Osteocyte (in vitro differentiated cells): Measurements from ENCODE around the gene YPEL3. TPM values are rescaled to one million over a fixed set of nuclear protein-coding genes. Genes with fewer than 3 reads are reported as not detected.

Experiments
- DNase-seq: peaks from one replicate; pipeline ENCODE4 v3.0.0; 2021; ENCODE audit warnings: mixed read lengths; ENCODE audit not compliant: unreplicated experiment; ENCODE audit errors: extremely low spot score
- H3K27ac Mint-ChIP-seq: one replicate; pipeline ENCODE4 v1.8.0; 2021; ENCODE audit warnings: mild to moderate bottlenecking, mixed read lengths; ENCODE audit not compliant: unreplicated experiment
- H3K27me3 Mint-ChIP-seq: one replicate; pipeline ENCODE4 v1.8.0; 2021; ENCODE audit warnings: mixed read lengths; ENCODE audit not compliant: unreplicated experiment
- H3K36me3 Mint-ChIP-seq: one replicate; pipeline ENCODE4 v1.8.0; 2021; ENCODE audit warnings: mixed read lengths; ENCODE audit not compliant: unreplicated experiment
- H3K4me1 Mint-ChIP-seq: one replicate; pipeline ENCODE4 v1.8.0; 2021; ENCODE audit warnings: mixed read lengths; ENCODE audit not compliant: unreplicated experiment
- H3K4me3 Mint-ChIP-seq: one replicate; pipeline ENCODE4 v1.8.0; 2021; ENCODE audit warnings: mild to moderate bottlenecking, moderate library complexity, mixed read lengths; ENCODE audit not compliant: unreplicated experiment
- H3K9me3 Mint-ChIP-seq: one replicate; pipeline ENCODE4 v1.8.0; 2021; ENCODE audit warnings: mixed read lengths; ENCODE audit not compliant: unreplicated experiment
- total RNA-seq: library from RNA; stranded (reverse); gene quantifications from 2 replicates; pipeline ENCODE4 v1.2.1, GENCODE V29; 2021
- TF ChIP-seq, protein P1 (sequence below): fragments of 200-600 bp; sonication (generic); IDR thresholded peaks from 2 replicates; pipeline ENCODE4 v1.5.0; 2021; ENCODE audit warnings: antibody characterized with exemption, mild to moderate bottlenecking, moderate library complexity

YPEL3 gene
- total RNA-seq, 1 donor from 2014 or later: 93.3 TPM

DNA sequence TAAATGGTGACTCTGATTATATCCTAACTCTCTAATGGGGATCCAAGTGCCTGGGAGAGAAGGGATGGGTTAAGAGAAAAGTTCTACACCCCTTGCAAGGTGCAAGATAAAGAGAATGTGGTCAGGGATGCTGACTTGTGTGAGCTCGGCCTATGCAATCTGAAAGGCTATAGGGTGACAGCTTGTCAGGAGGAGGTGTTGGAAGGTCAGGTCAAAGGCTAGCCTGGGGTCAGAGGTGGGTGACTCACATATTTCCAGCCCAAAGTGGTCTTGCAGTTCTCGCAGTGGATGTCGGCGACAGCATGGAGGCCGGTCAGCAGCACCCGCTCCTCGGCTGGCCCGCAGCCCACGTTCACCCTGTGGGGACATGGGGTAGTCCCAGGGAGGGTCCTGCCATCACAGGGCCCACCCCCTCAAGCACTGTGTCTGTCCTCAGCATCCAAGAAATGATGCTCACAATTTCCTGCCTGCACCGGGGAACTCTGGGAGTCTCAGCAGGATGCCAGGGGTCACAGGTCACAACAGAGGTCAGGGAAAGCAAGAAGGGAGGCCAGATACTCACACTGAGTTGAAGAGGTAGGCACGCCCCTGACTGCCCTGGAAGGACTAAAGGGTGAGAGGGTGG, 1.4 kb downstream of the YPEL3 start:
- H3K27me3 Mint-ChIP-seq: no peaks in the 10 kb centered on the region
- peaks cover 6% of the 10 kb centered on the region for H3K36me3 Mint-ChIP-seq
- peak overlapping the region; percentile 82 for H3K4me3 Mint-ChIP-seq
- H3K27ac Mint-ChIP-seq: peak overlapping the region; percentile 79
- H3K4me1 Mint-ChIP-seq: peaks cover 41% of the 10 kb centered on the region
- DNase-seq: no peak
- TF ChIP-seq, protein P1, sequence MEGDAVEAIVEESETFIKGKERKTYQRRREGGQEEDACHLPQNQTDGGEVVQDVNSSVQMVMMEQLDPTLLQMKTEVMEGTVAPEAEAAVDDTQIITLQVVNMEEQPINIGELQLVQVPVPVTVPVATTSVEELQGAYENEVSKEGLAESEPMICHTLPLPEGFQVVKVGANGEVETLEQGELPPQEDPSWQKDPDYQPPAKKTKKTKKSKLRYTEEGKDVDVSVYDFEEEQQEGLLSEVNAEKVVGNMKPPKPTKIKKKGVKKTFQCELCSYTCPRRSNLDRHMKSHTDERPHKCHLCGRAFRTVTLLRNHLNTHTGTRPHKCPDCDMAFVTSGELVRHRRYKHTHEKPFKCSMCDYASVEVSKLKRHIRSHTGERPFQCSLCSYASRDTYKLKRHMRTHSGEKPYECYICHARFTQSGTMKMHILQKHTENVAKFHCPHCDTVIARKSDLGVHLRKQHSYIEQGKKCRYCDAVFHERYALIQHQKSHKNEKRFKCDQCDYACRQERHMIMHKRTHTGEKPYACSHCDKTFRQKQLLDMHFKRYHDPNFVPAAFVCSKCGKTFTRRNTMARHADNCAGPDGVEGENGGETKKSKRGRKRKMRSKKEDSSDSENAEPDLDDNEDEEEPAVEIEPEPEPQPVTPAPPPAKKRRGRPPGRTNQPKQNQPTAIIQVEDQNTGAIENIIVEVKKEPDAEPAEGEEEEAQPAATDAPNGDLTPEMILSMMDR: no peak
- peaks cover 6% of the 10 kb centered on the region for H3K9me3 Mint-ChIP-seq

DNA sequence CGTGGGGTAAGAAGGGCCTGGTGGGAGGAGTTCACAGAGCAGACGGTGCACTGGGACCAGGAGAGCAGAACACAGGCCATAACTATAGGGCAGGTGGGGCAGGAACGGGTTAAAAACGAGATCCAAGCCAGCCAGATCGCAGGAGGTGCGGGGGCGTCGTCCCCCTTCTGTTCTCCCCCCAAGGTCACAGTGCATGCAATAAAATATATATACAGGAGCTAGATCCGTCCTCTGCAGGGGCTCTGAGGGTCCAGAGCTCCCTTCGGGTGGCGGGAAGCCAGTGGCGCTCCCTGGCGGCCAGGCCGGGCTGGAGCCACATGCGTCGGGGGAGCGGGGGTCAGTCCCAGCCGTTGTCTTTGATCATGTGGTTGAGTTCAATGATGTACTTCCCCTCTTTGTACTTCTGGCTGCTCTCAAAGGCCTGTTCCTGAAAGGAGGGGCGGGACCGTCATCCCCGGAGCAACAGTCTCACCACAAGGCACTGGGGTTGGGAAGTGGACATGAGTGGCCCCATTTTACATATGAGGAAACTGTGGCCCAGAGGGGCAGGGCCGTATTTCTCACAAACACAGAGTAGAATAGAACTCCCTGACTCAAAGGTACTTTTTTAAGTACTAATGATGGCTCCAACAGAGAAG, 3.5 kb downstream of the YPEL3 start:
- DNase-seq: no peak
- H3K4me1 Mint-ChIP-seq: peaks cover 42% of the 10 kb centered on the region
- H3K27me3 Mint-ChIP-seq: no peaks in the 10 kb centered on the region
- peaks cover 6% of the 10 kb centered on the region for H3K36me3 Mint-ChIP-seq
- H3K27ac Mint-ChIP-seq: peak overlapping the region; percentile 91
- H3K4me3 Mint-ChIP-seq: peak overlapping the region; percentile 82
- no peaks in the 10 kb centered on the region for H3K9me3 Mint-ChIP-seq
- TF ChIP-seq, protein P1: peak; percentile 42

GRCh38 chr16:30091474-30092372, 4.3 kb downstream of the YPEL3 start, which contains the start of gene TBX6:
TSS of gene TBX6 (minus strand) at chr16:30091924. CDS start at chr16:30091193, 731 bp downstream.
- peak; percentile 97 for DNase-seq
- H3K36me3 Mint-ChIP-seq: peaks cover 10% of the 10 kb centered on the region
- H3K4me3 Mint-ChIP-seq: peak within 1 kb of the TSS; percentile 82
- peak within 1 kb of the TSS; percentile 91 for H3K27ac Mint-ChIP-seq
- TF ChIP-seq, protein P1: peak; percentile 70
- no peaks in the 10 kb centered on the region for H3K9me3 Mint-ChIP-seq
- H3K27me3 Mint-ChIP-seq: no peaks in the 10 kb centered on the region
- H3K4me1 Mint-ChIP-seq: peaks cover 42% of the 10 kb centered on the region

GRCh38 chr16:30090610-30091331, 5.2 kb downstream of the YPEL3 start:
- TF ChIP-seq, protein P1: no peak
- peak overlapping the region; percentile 71 for H3K27ac Mint-ChIP-seq

More at GRCh38 chr16:30090610-30091331, 5.2 kb downstream of the YPEL3 start:
- Mint-ChIP-seq H3K4me1 (peaks cover 38% of the 10 kb centered on the region), H3K4me3 (no peak overlapping the region), H3K36me3 (peaks cover 10% of the 10 kb centered on the region), H3K9me3 (no peaks in the 10 kb centered on the region), H3K27me3 (no peaks in the 10 kb centered on the region)
- DNase-seq: no peak
